Measurements from ENCODE around the gene TOR3A. TPM values are rescaled to one million over a fixed set of nuclear protein-coding genes. Genes with fewer than 3 reads are reported as not detected.

The TOR3A gene, protein sequence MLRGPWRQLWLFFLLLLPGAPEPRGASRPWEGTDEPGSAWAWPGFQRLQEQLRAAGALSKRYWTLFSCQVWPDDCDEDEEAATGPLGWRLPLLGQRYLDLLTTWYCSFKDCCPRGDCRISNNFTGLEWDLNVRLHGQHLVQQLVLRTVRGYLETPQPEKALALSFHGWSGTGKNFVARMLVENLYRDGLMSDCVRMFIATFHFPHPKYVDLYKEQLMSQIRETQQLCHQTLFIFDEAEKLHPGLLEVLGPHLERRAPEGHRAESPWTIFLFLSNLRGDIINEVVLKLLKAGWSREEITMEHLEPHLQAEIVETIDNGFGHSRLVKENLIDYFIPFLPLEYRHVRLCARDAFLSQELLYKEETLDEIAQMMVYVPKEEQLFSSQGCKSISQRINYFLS
- total RNA-seq, result 17.4 and 24.0 TPM in 2 replicates

DNA sequence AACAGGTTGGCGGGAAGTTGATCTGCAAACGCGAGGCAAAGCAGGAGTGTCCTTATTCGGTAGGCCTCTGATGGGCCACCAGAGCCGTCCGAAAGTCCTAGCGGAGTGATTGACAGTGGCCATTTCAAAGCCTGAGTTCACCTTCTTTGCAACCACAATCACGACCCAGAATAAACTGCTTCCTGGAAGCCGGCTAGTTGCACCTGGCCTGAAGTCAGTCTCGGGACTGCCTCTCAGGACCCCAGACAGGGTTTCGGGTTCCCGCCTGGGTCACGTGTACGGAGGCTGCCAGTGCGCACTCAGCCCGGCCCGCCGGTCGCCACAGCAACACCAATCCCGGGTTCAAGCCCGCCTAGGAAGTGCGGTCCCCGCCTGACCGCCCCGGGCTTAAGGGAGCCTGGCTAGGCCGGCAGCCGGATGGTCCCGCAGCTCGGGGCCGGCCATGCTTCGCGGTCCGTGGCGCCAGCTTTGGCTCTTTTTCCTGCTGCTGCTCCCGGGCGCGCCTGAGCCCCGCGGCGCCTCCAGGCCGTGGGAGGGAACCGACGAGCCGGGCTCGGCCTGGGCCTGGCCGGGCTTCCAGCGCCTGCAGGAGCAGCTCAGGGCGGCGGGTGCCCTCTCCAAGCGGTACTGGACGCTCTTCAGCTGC, at the start of gene TOR3A:
Gene TOR3A, plus strand, starts transcription at position 384 of the 646 bp plus-strand sequence. Its CDS starts 59 bp downstream, at position 443.

Other genes with a start within 250 kb of the TOR3A start
- under 0.01 and 1.1 TPM in 2 replicates for gene ANGPTL1, start 211.0 kb upstream of the TOR3A start, total RNA-seq
- gene FAM20B, start 56.2 kb upstream of the TOR3A start, total RNA-seq, result 26.7 and 34.1 TPM in 2 replicates
- 119 and 126 TPM in 2 replicates for gene ABL2, start 147.6 kb downstream of the TOR3A start, total RNA-seq
- gene SOAT1, start 211.7 kb downstream of the TOR3A start, total RNA-seq, result 12.9 and 15.9 TPM in 2 replicates